CD4-positive, alpha-beta T cell treated with Interleukin-4 for 4 hours (primary cell): ENCODE data around the gene CRYBA4.

Experiments
- DNase-seq: peaks from one replicate; pipeline ENCODE4 v3.0.0-alpha.2; 2020

CRYBA4 gene

GRCh38 chr22:26621663-26622062 is at the start of gene CRYBA4:
Gene CRYBA4 (plus strand): TSS chr22:26621963. CDS start chr22:26622597, 634 bp downstream.
- no peak for DNase-seq

- DNase-seq: peak; percentile 13
Observed at GRCh38 chr22:26573026-26573662, 48.6 kb upstream of the CRYBA4 start.

- no peak for DNase-seq
Observed at GRCh38 chr22:26574001-26574723, 47.6 kb upstream of the CRYBA4 start.

- no peak for DNase-seq
Observed at GRCh38 chr22:26576026-26576680, 45.6 kb upstream of the CRYBA4 start.

- DNase-seq: no peak
Observed at GRCh38 chr22:26577081-26577480, 44.7 kb upstream of the CRYBA4 start.

- DNase-seq: peak; percentile 52
Observed at GRCh38 chr22:26579331-26579886, 42.4 kb upstream of the CRYBA4 start.

GRCh38 chr22:26580240-26580962 is 41.4 kb upstream of the CRYBA4 start:
- DNase-seq: no peak

- DNase-seq: no peak
Observed at GRCh38 chr22:26581026-26581425, 40.7 kb upstream of the CRYBA4 start.

GRCh38 chr22:26581633-26582168 is 40.1 kb upstream of the CRYBA4 start:
- DNase-seq: no peak

GRCh38 chr22:26584010-26584409 is 37.8 kb upstream of the CRYBA4 start:
- DNase-seq: no peak

- no peak for DNase-seq
Observed at GRCh38 chr22:26585104-26585790, 36.5 kb upstream of the CRYBA4 start.

- peak; percentile 28 for DNase-seq
Observed at GRCh38 chr22:26586556-26587325, 35.0 kb upstream of the CRYBA4 start.

- DNase-seq: no peak
Observed at GRCh38 chr22:26587991-26588613, 33.7 kb upstream of the CRYBA4 start.

- no peak for DNase-seq
Observed at GRCh38 chr22:26588729-26589366, 32.9 kb upstream of the CRYBA4 start.

- DNase-seq: no peak
Observed at GRCh38 chr22:26589367-26589844, 32.4 kb upstream of the CRYBA4 start.

GRCh38 chr22:26589845-26590736 is 31.7 kb upstream of the CRYBA4 start, which contains the start of gene TPST2:
Gene TPST2 (minus strand): TSS chr22:26590132. CDS start chr22:26541630, 48,502 bp downstream.
- DNase-seq: peak; percentile 60

GRCh38 chr22:26592421-26592891 is 29.3 kb upstream of the CRYBA4 start:
- DNase-seq: peak; percentile 51

- no peak for DNase-seq
Observed at GRCh38 chr22:26593763-26594162, 28.0 kb upstream of the CRYBA4 start.

GRCh38 chr22:26597026-26597425 is 24.7 kb upstream of the CRYBA4 start:
- peak; percentile 33 for DNase-seq
